AG04450 (cell line): ENCODE measurements around the gene ELK4. TPM values are rescaled to one million over a fixed set of nuclear protein-coding genes. Genes with fewer than 3 reads are reported as not detected.

Experiments
- CTCF ChIA-PET: fragments of 300-600, 350-600 bp; formaldehyde crosslinking; extraction: SDS; loops from one replicate; lab custom pipeline; 2022; ENCODE audit warnings: antibody characterized with exemption, inconsistent platforms; lab: Charles Lee
- POLR2A ChIA-PET: fragments of 350-600 bp; formaldehyde crosslinking; extraction: SDS; loops from one replicate; lab custom pipeline; 2021; ENCODE audit warnings: antibody characterized with exemption, inconsistent platforms; lab: Yijun Ruan, JAX
- DNase-seq: peaks from one replicate; pipeline ENCODE4 v3.0.0-alpha.2; 2011; ENCODE audit warnings: low read depth, low spot score
- H3K27ac ChIP-seq: one replicate; pipeline ENCODE4 v1.5.1; 2012; ENCODE audit warnings: low read depth, low read length, control low read depth
- H3K27me3 ChIP-seq: one replicate; pipeline ENCODE4 v1.6.0; 2012; ENCODE audit warnings: low read length; ENCODE audit not compliant: control insufficient read depth, insufficient read depth
- H3K4me3 ChIP-seq: 2 replicates; pipeline ENCODE4 v1.5.1; 2011; ENCODE audit warnings: mild to moderate bottlenecking, low read depth, low read length, control low read depth
- H3K9me3 ChIP-seq: 2 replicates; pipeline ENCODE4 v1.5.1; 2012; ENCODE audit warnings: low read length; ENCODE audit not compliant: control insufficient read depth, insufficient read depth
- polyA minus RNA-seq: library from RNA; depleted of rRNA, polyadenylated mRNA; stranded (reverse); fragments of >200 nt; gene quantifications from 2 replicates; pipeline ENCODE4 v1.2.3, GENCODE V29; 2011; rRNA and poly(A)+ RNA removed
- polyA plus RNA-seq: library from polyadenylated mRNA; depleted of rRNA; stranded (reverse); fragments of >200 nt; gene quantifications from 2 replicates; pipeline ENCODE4 v1.2.3, GENCODE V29; 2011; rRNA removed
- TF ChIP-seq, protein P1 (sequence below): IDR thresholded peaks from 2 replicates; pipeline ENCODE4 v1.5.1; 2011; ENCODE audit warnings: low read depth, low read length, control low read depth, inconsistent platforms

The ELK4 gene
- polyA plus RNA-seq (8.3 and 8.6 TPM in 2 replicates), polyA minus RNA-seq (15.4 and 20.2 TPM in 2 replicates)

- DNase-seq, result peak; percentile 94
- ChIA-PET CTCF (interaction anchor here (0.8 to 5.2 kb wide), 16 partner anchors 9 to 146 kb away, joined by 3 to 100 read pairs (median 6); no protein-coding TSS in a partner anchor), POLR2A (interaction anchor here (0.7 to 1.8 kb wide), 14 partner anchors 9 to 117 kb away, joined by 3 to 10 read pairs (median 4); no protein-coding TSS in a partner anchor)
- peak within 1 kb of the TSS; percentile 97 for H3K27ac ChIP-seq
- TF ChIP-seq, protein P1, sequence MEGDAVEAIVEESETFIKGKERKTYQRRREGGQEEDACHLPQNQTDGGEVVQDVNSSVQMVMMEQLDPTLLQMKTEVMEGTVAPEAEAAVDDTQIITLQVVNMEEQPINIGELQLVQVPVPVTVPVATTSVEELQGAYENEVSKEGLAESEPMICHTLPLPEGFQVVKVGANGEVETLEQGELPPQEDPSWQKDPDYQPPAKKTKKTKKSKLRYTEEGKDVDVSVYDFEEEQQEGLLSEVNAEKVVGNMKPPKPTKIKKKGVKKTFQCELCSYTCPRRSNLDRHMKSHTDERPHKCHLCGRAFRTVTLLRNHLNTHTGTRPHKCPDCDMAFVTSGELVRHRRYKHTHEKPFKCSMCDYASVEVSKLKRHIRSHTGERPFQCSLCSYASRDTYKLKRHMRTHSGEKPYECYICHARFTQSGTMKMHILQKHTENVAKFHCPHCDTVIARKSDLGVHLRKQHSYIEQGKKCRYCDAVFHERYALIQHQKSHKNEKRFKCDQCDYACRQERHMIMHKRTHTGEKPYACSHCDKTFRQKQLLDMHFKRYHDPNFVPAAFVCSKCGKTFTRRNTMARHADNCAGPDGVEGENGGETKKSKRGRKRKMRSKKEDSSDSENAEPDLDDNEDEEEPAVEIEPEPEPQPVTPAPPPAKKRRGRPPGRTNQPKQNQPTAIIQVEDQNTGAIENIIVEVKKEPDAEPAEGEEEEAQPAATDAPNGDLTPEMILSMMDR, result peak; percentile 66
- H3K4me3 ChIP-seq, result peak within 1 kb of the TSS; percentile 79
- H3K9me3 ChIP-seq, result no peaks in the 10 kb centered on the region; the same call in 1 of the 2 replicates
- H3K27me3 ChIP-seq, result no peaks in the 10 kb centered on the region
Measured at GRCh38 chr1:205631768-205632668, at the start of gene ELK4. ELK4 (minus strand) TSS chr1:205632011; CDS start chr1:205623882, 8,129 bp downstream.

GRCh38 chr1:205681364-205681763 lies 49.6 kb upstream of the ELK4 start:
- TF ChIP-seq, protein P1, result no peak
- Histone ChIP-seq H3K4me3 (no peak overlapping the region), H3K9me3 (no peaks in the 10 kb centered on the region), H3K27ac (no peak overlapping the region), H3K27me3 (peaks cover 4% of the 10 kb centered on the region)
- ChIA-PET POLR2A (no interaction called here), CTCF (interaction anchor here (1.6 to 5.2 kb wide), 2 partner anchors 22 to 30 kb away, joined by 6 to 46 read pairs; no protein-coding TSS in a partner anchor)
- no peak for DNase-seq

GRCh38 chr1:205680073-205680851 lies 48.5 kb upstream of the ELK4 start, which contains the start of gene SLC45A3:
SLC45A3 (minus strand) TSS chr1:205680509; CDS start chr1:205664656, 15,853 bp downstream.
- POLR2A ChIA-PET, result no interaction called here
- TF ChIP-seq, protein P1, result no peak
- DNase-seq, result no peak
- CTCF ChIA-PET, result interaction anchor here (1.6 to 5.2 kb wide), 2 partner anchors 21 to 31 kb away, joined by 6 to 46 read pairs; no protein-coding TSS in a partner anchor
- peaks cover 4% of the 10 kb centered on the region for H3K27me3 ChIP-seq
- H3K4me3 ChIP-seq, result peak within 1 kb of the TSS; percentile 68
- H3K27ac ChIP-seq, result peak within 1 kb of the TSS; percentile 31
- no peaks in the 10 kb centered on the region for H3K9me3 ChIP-seq

GRCh38 chr1:205678286-205679111 lies 46.7 kb upstream of the ELK4 start:
- TF ChIP-seq, protein P1, result no peak
- H3K4me3 ChIP-seq, result peak overlapping the region; percentile 68; the same call in 1 of the 2 replicates

More at GRCh38 chr1:205678286-205679111, 46.7 kb upstream of the ELK4 start:
- Histone ChIP-seq H3K9me3 (no peaks in the 10 kb centered on the region), H3K27ac (no peak overlapping the region), H3K27me3 (peaks cover 4% of the 10 kb centered on the region)
- ChIA-PET POLR2A (interaction anchor here (0.7 kb wide), 1 partner anchor 80 kb away, joined by 4 read pairs; no protein-coding TSS in a partner anchor), CTCF (interaction anchor here (1.0 to 5.2 kb wide), 4 partner anchors 19 to 299 kb away, joined by 3 to 66 read pairs (median 24); no protein-coding TSS in a partner anchor)
- DNase-seq, result no peak
